Endodermal cell (in vitro differentiated cells): ENCODE data around the gene CD63. TPM values are rescaled to one million over a fixed set of nuclear protein-coding genes. Genes with fewer than 3 reads are reported as not detected.

Experiments used
- DNase-seq: peaks from one replicate; pipeline ENCODE4 v3.0.0-alpha.2; 2017
- H3K27ac ChIP-seq: 2 replicates; pipeline ENCODE4 v1.5.1; 2013; ENCODE audit warnings: mild to moderate bottlenecking, low read depth, low read length, moderate library complexity
- H3K27me3 ChIP-seq: 2 replicates; pipeline ENCODE4 v1.6.1; 2013; ENCODE audit warnings: mild to moderate bottlenecking, low read length, moderate library complexity; ENCODE audit not compliant: insufficient read depth, control insufficient read depth, poor library complexity, severe bottlenecking
- H3K36me3 ChIP-seq: 2 replicates; pipeline ENCODE4 v1.7.0; 2013; ENCODE audit warnings: mild to moderate bottlenecking, low read length, moderate library complexity; ENCODE audit not compliant: control insufficient read depth, insufficient read depth
- H3K4me1 ChIP-seq: one replicate; pipeline ENCODE4 v1.7.0; 2013; ENCODE audit warnings: low read length; ENCODE audit not compliant: control insufficient read depth, insufficient read depth
- H3K4me3 ChIP-seq: 2 replicates; pipeline ENCODE4 v1.5.1; 2013; ENCODE audit warnings: mild to moderate bottlenecking, low read length, moderate library complexity
- H3K9ac ChIP-seq: 2 replicates; pipeline ENCODE4 v1.6.1; 2013; ENCODE audit warnings: mild to moderate bottlenecking, low read length, moderate library complexity; ENCODE audit not compliant: poor library complexity, severe bottlenecking; ENCODE audit errors: extremely low read depth
- H3K9me3 ChIP-seq: 2 replicates; pipeline ENCODE4 v1.6.1; 2013; ENCODE audit warnings: mild to moderate bottlenecking, low read length, moderate library complexity; ENCODE audit not compliant: control insufficient read depth
- H3K27ac Mint-ChIP-seq: 2 replicates; pipeline ENCODE4 v1.8.0; 2020; ENCODE audit warnings: mixed read lengths
- H3K27me3 Mint-ChIP-seq: 2 replicates; pipeline ENCODE4 v1.8.0; 2021; ENCODE audit warnings: mild to moderate bottlenecking, mixed read lengths; ENCODE audit not compliant: insufficient read depth
- H3K36me3 Mint-ChIP-seq: 2 replicates; pipeline ENCODE4 v1.8.0; 2020; ENCODE audit warnings: low read depth, mixed read lengths
- H3K4me1 Mint-ChIP-seq: 2 replicates; pipeline ENCODE4 v1.8.0; 2020; ENCODE audit warnings: mixed read lengths
- H3K4me3 Mint-ChIP-seq: 2 replicates; pipeline ENCODE4 v1.8.0; 2020; ENCODE audit warnings: mild to moderate bottlenecking, moderate library complexity, mixed read lengths
- H3K9me3 Mint-ChIP-seq: 2 replicates; pipeline ENCODE4 v1.8.0; 2020; ENCODE audit warnings: mild to moderate bottlenecking, mixed read lengths
- CTCF ChIP-seq: fragments of 200-600 bp; sonication (generic); conservative IDR thresholded peaks from 2 replicates; pipeline ENCODE4 v1.5.0; 2021; ENCODE audit warnings: antibody characterized with exemption, mild to moderate bottlenecking
- WGBS, 2 experiments: methylation state at CpG; one replicate each; pipeline versions ENCODE4 v1.1.5 to v1.1.7; 2013; ENCODE audit warnings: missing lambda C conversion rate in 2 of 2, mixed read lengths in 1 of 2; ENCODE audit not compliant: insufficient coverage in 1 of 2, insufficient read length in 1 of 2; 5-methylcytosine and 5-hydroxymethylcytosine counted together
- total RNA-seq, 2 donors: library from RNA; stranded (reverse); fragmentation: NEBNext Ultra II Directional in 1 of 2; extraction: Animal tissue kit (Norgen Biotek cat#: 25700) in 1 of 2; gene quantifications; 2 replicates in 1 of 2; 3 replicates in 1 of 2; pipeline ENCODE4 v1.2.1, GENCODE V29; 2021

The CD63 gene
- total RNA-seq, 2 donors from 2014 or later = 879 to 1,041 TPM

- Histone ChIP-seq H3K4me3 (no peak overlapping the region), H3K27me3 (no peaks in the 10 kb centered on the region), H3K27ac (peak overlapping the region; percentile 28), H3K36me3 (peaks cover 86% of the 10 kb centered on the region), H3K9ac (peak overlapping the region; percentile 41), H3K9me3 (peaks cover 16% of the 10 kb centered on the region), H3K4me1 (peaks cover 29% of the 10 kb centered on the region)
- TF ChIP-seq CTCF = no peak
- DNase-seq = no peak
- Mint-ChIP-seq H3K27ac (peak overlapping the region; percentile 64), H3K4me3 (no peak overlapping the region), H3K36me3 (peaks cover 71% of the 10 kb centered on the region), H3K27me3 (no peaks in the 10 kb centered on the region), H3K9me3 (peaks cover 10% of the 10 kb centered on the region), H3K4me1 (peaks cover 42% of the 10 kb centered on the region)
- WGBS, 2 experiments = 66 to 94% methylated on average over 2 of the region's 2 CpGs
These were observed 26.4 kb upstream of the CD63 start for GRCh38 chr12:55755246-55755645.

GRCh38 chr12:55748230-55748993 lies 19.6 kb upstream of the CD63 start:
- WGBS, 2 experiments = 94 to 97% methylated on average over 14 to 18 of the region's 18 CpGs
- DNase-seq = peak; percentile 45
- no peak overlapping the region for H3K27ac Mint-ChIP-seq

GRCh38 chr12:55746913-55747231 lies 18.1 kb upstream of the CD63 start:
- Histone ChIP-seq H3K27me3 (no peaks in the 10 kb centered on the region), H3K4me3 (peak overlapping the region; percentile 96), H3K9me3 (no peaks in the 10 kb centered on the region), H3K4me1 (peaks cover 5% of the 10 kb centered on the region), H3K36me3 (peaks cover 51% of the 10 kb centered on the region), H3K9ac (no peak overlapping the region), H3K27ac (no peak overlapping the region)
- Mint-ChIP-seq H3K4me3 (no peak overlapping the region), H3K27me3 (no peaks in the 10 kb centered on the region), H3K36me3 (peaks cover 38% of the 10 kb centered on the region), H3K4me1 (peaks cover 43% of the 10 kb centered on the region), H3K27ac (no peak overlapping the region), H3K9me3 (no peaks in the 10 kb centered on the region)
- DNase-seq = no peak
- TF ChIP-seq CTCF = no peak

More at GRCh38 chr12:55748230-55748993, 19.6 kb upstream of the CD63 start:
- Histone ChIP-seq H3K27me3 (no peaks in the 10 kb centered on the region), H3K4me1 (peaks cover 3% of the 10 kb centered on the region), H3K27ac (no peak overlapping the region), H3K4me3 (no peak overlapping the region), H3K9me3 (no peaks in the 10 kb centered on the region), H3K36me3 (peaks cover 66% of the 10 kb centered on the region), H3K9ac (no peak overlapping the region)
- peaks cover 35% of the 10 kb centered on the region for H3K4me1 Mint-ChIP-seq
- TF ChIP-seq CTCF = no peak
- H3K4me3 Mint-ChIP-seq = no peak overlapping the region
- peaks cover 50% of the 10 kb centered on the region for H3K36me3 Mint-ChIP-seq
- H3K27me3 Mint-ChIP-seq = no peaks in the 10 kb centered on the region
- no peaks in the 10 kb centered on the region for H3K9me3 Mint-ChIP-seq
